Left colon (tissue), 2 donors: ENCODE data around the gene OTUB1. TPM values are rescaled to one million over a fixed set of nuclear protein-coding genes. Genes with fewer than 3 reads are reported as not detected.
A peak's percentile ranks its signal among the peaks of the same experiment; 100 is the strongest.

Experiments used
- ATAC-seq: fragments of 200-7000 bp; cut with Tn5 transposase; one replicate; pipeline ENCODE4 v1.9.1; 2020; ENCODE audit warnings: mild to moderate bottlenecking, moderate library complexity
- DNase-seq, 2 donors: peaks; one replicate each; pipeline ENCODE4 v3.0.0-alpha.2; 2020
- intact Hi-C, 2 donors: fragments of 100-400 bp; cut with DNase I in 1 of 2; cut with micrococcal nuclease in 1 of 2; formaldehyde crosslinking; loops; one replicate each; pipeline versions ENCODE4 v1.11.2 to v1.14.0; 2022; cut with DNase I, micrococcal nuclease
- total RNA-seq, 2 donors: library from RNA; stranded (reverse); fragmentation: NEBNext Ultra II Directional; extraction: Animal tissue kit (Norgen Biotek cat#: 25700); gene quantifications; one replicate each; pipeline ENCODE4 v1.2.1, GENCODE V29; 2021
- donor health status: DM: no; HTN: no; CAD: no.
- donor health status: DM: yes; HTN: yes; CAD: no.

The OTUB1 gene
- total RNA-seq, 2 donors from 2014 or later, result 67.7 to 79.7 TPM

GRCh38 chr11:64000740-64001483 lies 14.7 kb downstream of the OTUB1 start:
- ATAC-seq (no peak), DNase-seq (peak in 1 of 2 donors; percentile 24)
- intact Hi-C loops, result loop anchor here in 1 of 2 donors (5.0 kb wide), 1 partner anchor 151 kb away; no protein-coding TSS in a partner anchor

GRCh38 chr11:64001484-64002420 lies 15.5 kb downstream of the OTUB1 start:
- ATAC-seq (no peak), DNase-seq (no peak)
- intact Hi-C loops, result loop anchor here in 1 of 2 donors (5.0 kb wide), 1 partner anchor 151 kb away; no protein-coding TSS in a partner anchor

GRCh38 chr11:64003807-64004589 lies 17.8 kb downstream of the OTUB1 start:
- ATAC-seq (no peak), DNase-seq (no peak)
- intact Hi-C loops, result loop anchor here in 1 of 2 donors (5.0 kb wide), 1 partner anchor 148 kb away; no protein-coding TSS in a partner anchor

- intact Hi-C loops, result loop anchor here in 1 of 2 donors (5.0 kb wide), 1 partner anchor 148 kb away; no protein-coding TSS in a partner anchor
- DNase-seq (no peak), ATAC-seq (no peak)
Measured at GRCh38 chr11:64004590-64004984, 18.3 kb downstream of the OTUB1 start.

- no peak for DNase-seq
- no peak for ATAC-seq
- intact Hi-C loops, result no loop called here
Measured at GRCh38 chr11:64005691-64006090, 19.5 kb downstream of the OTUB1 start.

- DNase-seq, result no peak
- no peak for ATAC-seq
- intact Hi-C loops, result no loop called here
Measured at GRCh38 chr11:64006398-64006797, 20.2 kb downstream of the OTUB1 start.

GRCh38 chr11:64007160-64007628 lies 21.0 kb downstream of the OTUB1 start:
- intact Hi-C loops, result no loop called here
- DNase-seq (peak in 1 of 2 donors; percentile 25), ATAC-seq (peak; percentile 42)

- DNase-seq (peak; percentile 51 to 70), ATAC-seq (peak; percentile 80)
- intact Hi-C loops, result no loop called here
Measured at GRCh38 chr11:64007629-64008282, 21.5 kb downstream of the OTUB1 start.

GRCh38 chr11:64008283-64008913 lies 22.2 kb downstream of the OTUB1 start:
- intact Hi-C loops, result no loop called here
- ATAC-seq, result no peak
- DNase-seq, result no peak

GRCh38 chr11:64008914-64009633 lies 22.8 kb downstream of the OTUB1 start:
- ATAC-seq (no peak), DNase-seq (no peak)
- intact Hi-C loops, result no loop called here

GRCh38 chr11:64009710-64010109 lies 23.5 kb downstream of the OTUB1 start:
- ATAC-seq (no peak), DNase-seq (no peak)
- intact Hi-C loops, result no loop called here

- DNase-seq (no peak), ATAC-seq (no peak)
- intact Hi-C loops, result no loop called here
Measured at GRCh38 chr11:64010783-64011182, 24.5 kb downstream of the OTUB1 start.

- ATAC-seq, result peak; percentile 50
- intact Hi-C loops, result no loop called here
- DNase-seq, result no peak
Measured at GRCh38 chr11:64011371-64011770, 25.1 kb downstream of the OTUB1 start.

- no peak for ATAC-seq
Measured at GRCh38 chr11:64013141-64013896, 27.1 kb downstream of the OTUB1 start.

GRCh38 chr11:64014356-64014755 lies 28.1 kb downstream of the OTUB1 start:
- DNase-seq, result no peak
- ATAC-seq, result no peak
- intact Hi-C loops, result no loop called here

More at GRCh38 chr11:64013141-64013896, 27.1 kb downstream of the OTUB1 start:
- intact Hi-C loops, result no loop called here
- no peak for DNase-seq

GRCh38 chr11:64015510-64015909 lies 29.3 kb downstream of the OTUB1 start:
- ATAC-seq (no peak), DNase-seq (no peak)
- intact Hi-C loops, result no loop called here
